Activated CD4-positive, alpha-beta T cell treated with anti-CD3 and anti-CD28 coated beads, Interleukin-2, amount 10 ng/mL, durations not matched to agents 7 days and 5 days (primary cell): Measurements from ENCODE around the gene KCNN3. TPM values are rescaled to one million over a fixed set of nuclear protein-coding genes. Genes with fewer than 3 reads are reported as not detected.

ENCODE experiments used
- CTCF ChIA-PET: fragments of 350-600 bp; sonication (Branson Sonifier 250); formaldehyde crosslinking; loops from one replicate; lab custom pipeline; 2021; ENCODE audit warnings: antibody characterized with exemption; lab: Charles Lee
- POLR2A ChIA-PET: fragments of 350-600 bp; sonication (Branson Sonifier 250); formaldehyde crosslinking; loops from one replicate; lab custom pipeline; 2021; ENCODE audit warnings: antibody characterized with exemption; lab: Charles Lee
- DNase-seq: peaks from one replicate; pipeline ENCODE4 v3.0.0-alpha.2; 2020
- H3K27ac Mint-ChIP-seq: one replicate; pipeline ENCODE4 v1.8.0; 2021; ENCODE audit warnings: mild to moderate bottlenecking, moderate library complexity, mixed read lengths
- H3K27me3 Mint-ChIP-seq: one replicate; pipeline ENCODE4 v1.8.0; 2021; ENCODE audit warnings: mixed read lengths
- H3K36me3 Mint-ChIP-seq: one replicate; pipeline ENCODE4 v1.8.0; 2021; ENCODE audit warnings: low read depth, mixed read lengths
- H3K4me1 Mint-ChIP-seq: one replicate; pipeline ENCODE4 v1.8.0; 2021; ENCODE audit warnings: mixed read lengths
- H3K4me3 Mint-ChIP-seq: one replicate; pipeline ENCODE4 v1.8.0; 2021; ENCODE audit warnings: mild to moderate bottlenecking, moderate library complexity, mixed read lengths
- H3K9me3 Mint-ChIP-seq: one replicate; pipeline ENCODE4 v1.8.0; 2021; ENCODE audit warnings: mixed read lengths
- total RNA-seq, 2 experiments: library from RNA; stranded (reverse); gene quantifications; one replicate each; pipeline ENCODE4 v1.2.3, GENCODE V29; 2021

The KCNN3 gene
- total RNA-seq, 2 experiments from 2014 or later, result 0.17 TPM; not detected in 1

DNA sequence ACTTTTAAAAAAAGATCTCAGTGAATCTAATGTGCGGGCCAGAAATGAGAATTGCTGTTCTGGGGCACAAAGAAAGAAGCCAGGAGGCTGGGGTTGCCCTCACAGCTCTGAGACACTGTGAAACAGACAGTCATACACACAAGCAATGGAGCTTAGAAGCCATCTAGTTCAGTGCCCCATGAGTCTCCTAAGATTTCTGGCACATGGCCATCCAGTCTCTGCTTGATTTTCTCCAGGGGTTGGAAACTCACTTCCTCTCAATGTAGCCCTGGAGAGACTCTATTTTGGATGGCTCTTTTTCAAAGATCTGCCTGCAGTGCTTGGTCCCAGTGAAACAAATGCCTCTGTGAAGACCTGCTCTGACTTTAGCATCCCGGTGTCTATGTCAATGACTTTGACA is 38.6 kb downstream of the KCNN3 start:
- no peak for DNase-seq
- no peak overlapping the region for H3K4me3 Mint-ChIP-seq
- no peaks in the 10 kb centered on the region for H3K27me3 Mint-ChIP-seq
- POLR2A ChIA-PET, result no interaction called here
- no peak overlapping the region for H3K27ac Mint-ChIP-seq
- no peaks in the 10 kb centered on the region for H3K9me3 Mint-ChIP-seq
- no peaks in the 10 kb centered on the region for H3K36me3 Mint-ChIP-seq
- CTCF ChIA-PET, result interaction anchor here (1.3 kb wide), 1 partner anchor 9 kb away, joined by 3 read pairs; no protein-coding TSS in a partner anchor
- H3K4me1 Mint-ChIP-seq, result peaks cover 9% of the 10 kb centered on the region

DNA sequence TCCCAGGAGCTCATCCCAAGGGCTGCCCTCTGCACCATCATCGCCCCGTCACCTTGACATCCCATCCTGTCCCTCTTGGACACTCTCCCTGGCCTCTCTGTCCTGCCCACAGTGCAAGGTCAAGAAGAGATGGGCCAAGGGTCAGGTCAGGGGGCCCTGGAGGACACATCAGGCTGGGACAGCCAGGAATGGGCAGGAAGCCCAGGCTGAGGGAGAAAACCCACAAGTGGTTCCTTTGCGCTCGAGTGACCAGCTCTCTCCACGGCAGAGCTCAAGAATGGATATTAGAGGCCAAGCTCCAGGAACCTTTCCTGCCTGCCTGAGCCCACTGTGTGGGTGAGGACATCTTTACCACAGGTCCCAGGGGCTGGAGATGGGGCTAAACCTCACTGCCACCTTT is 41.0 kb downstream of the KCNN3 start:
- DNase-seq, result no peak
- Mint-ChIP-seq H3K4me1 (peaks cover 9% of the 10 kb centered on the region), H3K9me3 (no peaks in the 10 kb centered on the region), H3K4me3 (no peak overlapping the region), H3K36me3 (no peaks in the 10 kb centered on the region), H3K27ac (no peak overlapping the region), H3K27me3 (no peaks in the 10 kb centered on the region)
- ChIA-PET POLR2A (no interaction called here), CTCF (interaction anchor here (0.6 to 2.3 kb wide), 6 partner anchors 8 to 270 kb away, joined by 3 to 6 read pairs (median 3); no protein-coding TSS in a partner anchor)

DNA sequence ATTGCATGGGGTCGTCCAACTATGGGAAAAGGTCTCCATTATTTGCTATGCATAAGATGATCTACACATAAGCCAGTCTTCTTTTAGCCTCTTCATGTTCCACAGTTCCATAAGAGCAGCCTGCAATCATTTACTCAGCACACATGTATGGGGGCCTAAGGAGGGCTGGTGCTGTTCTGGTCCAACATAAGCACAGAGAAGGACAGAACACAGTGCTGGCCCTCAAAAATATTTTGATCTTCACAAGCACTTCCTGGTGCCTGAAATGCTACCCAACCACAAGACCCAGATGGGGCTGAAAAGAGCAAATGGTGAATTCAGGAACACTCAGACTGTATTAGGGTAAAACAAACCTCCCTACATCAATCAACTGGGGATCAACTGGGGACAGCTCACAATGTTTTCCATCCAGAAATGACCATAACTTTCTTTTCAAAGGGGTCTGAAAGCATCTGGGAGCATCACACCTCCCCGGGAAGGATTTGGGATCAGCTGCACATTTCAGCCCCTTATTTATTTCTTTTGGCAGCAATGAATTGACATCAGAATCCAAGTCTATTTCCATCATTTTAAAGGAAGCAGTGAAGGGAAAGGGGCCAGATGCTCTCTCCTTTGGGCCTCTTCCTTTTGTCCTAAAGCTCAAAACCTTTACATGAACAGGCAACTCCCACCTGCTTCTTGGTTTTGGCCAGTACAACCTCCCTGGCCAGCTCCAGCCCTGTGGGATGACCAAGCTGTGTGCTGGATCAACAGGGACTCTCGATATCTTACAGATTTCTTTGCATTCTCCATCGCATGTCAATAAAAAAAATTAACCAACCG is 45.7 kb downstream of the KCNN3 start:
- Mint-ChIP-seq H3K36me3 (no peaks in the 10 kb centered on the region), H3K9me3 (no peaks in the 10 kb centered on the region), H3K4me1 (no peaks in the 10 kb centered on the region), H3K27me3 (no peaks in the 10 kb centered on the region), H3K4me3 (no peak overlapping the region), H3K27ac (no peak overlapping the region)
- ChIA-PET POLR2A (no interaction called here), CTCF (interaction anchor here (1.1 to 1.3 kb wide), 2 partner anchors 17 to 35 kb away, joined by 3 read pairs; no protein-coding TSS in a partner anchor)
- no peak for DNase-seq

DNA sequence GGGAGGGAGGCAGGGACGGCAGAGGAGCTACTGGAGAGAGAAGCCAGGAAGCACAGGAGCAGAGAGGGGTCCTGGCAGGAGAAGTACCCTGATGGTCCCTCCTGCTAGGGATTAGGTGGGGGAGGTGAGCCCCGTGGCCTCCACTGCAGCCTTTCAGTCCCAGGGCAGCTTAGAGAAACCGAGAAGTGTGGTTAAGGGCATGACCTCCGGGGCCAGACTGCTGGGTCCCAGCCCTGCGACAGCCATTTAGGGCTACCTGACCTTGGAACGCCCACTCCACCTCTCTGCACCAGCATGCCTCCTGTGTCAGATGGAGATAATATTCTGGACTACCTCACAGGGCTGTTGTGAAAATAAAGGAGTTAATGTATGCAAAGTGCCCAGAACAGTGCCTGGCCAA is 47.4 kb downstream of the KCNN3 start:
- Mint-ChIP-seq H3K27me3 (no peaks in the 10 kb centered on the region), H3K4me3 (no peak overlapping the region), H3K4me1 (no peaks in the 10 kb centered on the region), H3K9me3 (no peaks in the 10 kb centered on the region), H3K36me3 (no peaks in the 10 kb centered on the region), H3K27ac (no peak overlapping the region)
- ChIA-PET CTCF (interaction anchor here (1.3 to 1.5 kb wide), 2 partner anchors 9 to 55 kb away, joined by 3 to 4 read pairs; no protein-coding TSS in a partner anchor), POLR2A (no interaction called here)
- DNase-seq, result no peak

DNA sequence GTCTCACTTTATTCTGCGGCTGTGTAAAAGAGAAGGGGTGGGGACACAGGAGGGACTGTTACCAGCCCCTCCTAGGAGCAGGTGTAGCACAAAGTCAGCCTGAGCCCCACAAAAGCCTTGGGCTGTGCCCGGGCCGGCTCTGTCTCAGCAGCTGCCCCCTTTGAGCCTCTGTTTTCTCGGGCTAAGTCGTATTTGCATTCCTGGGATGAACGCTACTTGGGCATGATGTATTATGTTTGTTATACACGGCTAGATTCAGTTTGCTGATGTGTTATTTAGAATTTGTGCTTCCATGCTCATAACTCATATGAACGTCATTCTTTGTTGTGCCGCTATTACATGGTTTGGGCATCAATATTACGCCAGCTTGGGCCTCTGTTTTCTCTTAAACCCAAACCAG is 47.8 kb downstream of the KCNN3 start:
- no peak overlapping the region for H3K27ac Mint-ChIP-seq
- no peak for DNase-seq
- H3K4me3 Mint-ChIP-seq, result no peak overlapping the region
- ChIA-PET CTCF (interaction anchor here (1.3 to 1.5 kb wide), 2 partner anchors 10 to 56 kb away, joined by 3 to 4 read pairs; no protein-coding TSS in a partner anchor), POLR2A (no interaction called here)
- no peaks in the 10 kb centered on the region for H3K4me1 Mint-ChIP-seq
- no peaks in the 10 kb centered on the region for H3K27me3 Mint-ChIP-seq
- H3K9me3 Mint-ChIP-seq, result no peaks in the 10 kb centered on the region
- no peaks in the 10 kb centered on the region for H3K36me3 Mint-ChIP-seq

DNA sequence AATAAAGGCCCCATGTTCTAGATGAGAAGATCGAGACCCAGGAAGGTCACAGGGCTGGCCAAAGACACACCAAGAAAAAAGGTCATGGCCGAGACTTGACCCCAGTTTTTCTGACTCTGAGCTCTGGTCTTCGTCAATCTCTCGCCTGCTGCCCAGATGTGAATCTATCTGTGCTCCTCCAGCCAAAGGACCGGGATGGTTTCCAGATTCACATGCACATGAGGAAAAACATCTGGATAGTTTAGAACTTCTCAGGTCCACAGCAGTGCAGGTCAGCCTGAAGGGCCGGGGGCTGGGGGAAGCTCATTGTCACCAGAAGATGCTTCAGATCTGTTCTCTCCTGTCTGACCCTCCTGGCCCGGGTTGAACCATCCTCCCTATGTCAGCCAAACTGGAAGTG is 49.0 kb downstream of the KCNN3 start:
- Mint-ChIP-seq H3K27ac (no peak overlapping the region), H3K27me3 (peaks cover 2% of the 10 kb centered on the region), H3K36me3 (no peaks in the 10 kb centered on the region), H3K4me3 (no peak overlapping the region), H3K9me3 (no peaks in the 10 kb centered on the region), H3K4me1 (no peaks in the 10 kb centered on the region)
- ChIA-PET CTCF (interaction anchor here (1.0 to 1.4 kb wide), 2 partner anchors 9 to 17 kb away, joined by 3 to 5 read pairs; no protein-coding TSS in a partner anchor), POLR2A (no interaction called here)
- DNase-seq, result no peak

DNA sequence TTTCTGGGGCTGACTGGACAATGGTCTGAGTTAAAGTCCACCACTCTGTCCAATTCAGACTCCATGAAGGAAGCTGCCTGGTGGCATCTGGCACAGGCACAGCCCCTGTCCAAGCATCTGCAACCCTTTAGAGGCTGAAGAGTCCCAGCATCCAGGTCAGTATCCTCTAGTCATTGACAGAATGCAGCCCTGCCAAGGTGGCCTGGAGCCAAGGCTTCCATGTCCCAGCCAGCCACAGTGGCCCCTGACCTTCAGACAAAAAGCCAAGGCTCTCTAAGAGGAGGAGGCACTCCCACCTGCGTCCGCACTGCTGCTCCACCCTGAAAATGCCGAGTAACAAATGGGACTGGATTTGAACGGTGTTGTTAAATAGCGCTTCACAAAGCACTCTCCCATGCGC is 49.4 kb downstream of the KCNN3 start:
- H3K27ac Mint-ChIP-seq, result no peak overlapping the region
- H3K27me3 Mint-ChIP-seq, result peaks cover 2% of the 10 kb centered on the region
- no peak for DNase-seq
- no peaks in the 10 kb centered on the region for H3K4me1 Mint-ChIP-seq
- no peaks in the 10 kb centered on the region for H3K9me3 Mint-ChIP-seq
- CTCF ChIA-PET, result interaction anchor here (1.0 to 1.4 kb wide), 4 partner anchors 9 to 30 kb away, joined by 3 to 6 read pairs (median 4); no protein-coding TSS in a partner anchor
- H3K36me3 Mint-ChIP-seq, result no peaks in the 10 kb centered on the region
- no peak overlapping the region for H3K4me3 Mint-ChIP-seq
- POLR2A ChIA-PET, result no interaction called here

DNA sequence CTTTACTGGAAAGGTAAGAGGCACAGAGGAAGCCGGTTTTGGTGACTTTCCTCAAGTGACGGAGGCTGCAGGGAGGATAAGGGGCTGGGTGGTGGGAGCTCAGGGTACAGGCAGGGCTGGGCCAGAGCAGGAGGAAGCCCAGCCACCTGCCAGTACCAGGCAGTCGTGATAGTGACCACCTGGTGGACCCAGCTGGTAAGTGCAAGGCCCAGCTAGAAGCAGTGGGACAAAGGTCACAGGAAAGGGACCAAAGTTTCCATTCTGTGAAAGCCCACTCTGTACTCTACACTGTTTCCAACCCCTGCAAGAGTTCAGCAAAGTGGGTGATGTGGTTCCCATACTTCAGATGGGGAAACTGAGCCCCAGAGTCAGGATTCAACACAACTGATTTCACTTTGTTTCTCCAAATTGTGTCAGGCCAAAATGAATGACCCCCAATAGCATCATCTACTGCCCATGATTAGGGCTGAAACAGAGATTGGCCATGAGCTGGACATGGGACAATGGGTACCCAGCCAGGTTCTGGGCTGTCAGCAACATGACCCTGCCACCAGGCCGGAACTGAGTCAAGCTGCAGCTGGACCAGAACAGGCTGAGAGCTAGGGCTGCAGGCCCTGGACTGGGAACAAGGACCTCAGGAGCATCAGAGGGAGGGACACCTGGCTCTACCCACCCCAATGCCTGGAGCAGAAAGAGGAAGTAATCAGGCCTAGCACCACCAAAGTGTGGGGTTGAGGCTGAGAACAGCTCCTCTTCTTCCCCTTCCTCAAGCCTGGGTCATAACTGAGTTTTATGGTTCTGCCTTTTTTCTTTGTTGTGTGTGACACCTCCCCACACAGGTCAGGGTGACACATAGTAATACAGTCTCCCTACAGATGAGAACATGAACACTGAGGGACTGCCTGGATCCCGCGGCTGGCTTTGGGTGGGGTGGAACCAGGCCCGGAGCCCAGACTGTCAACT is 50.2 kb downstream of the KCNN3 start:
- no peak overlapping the region for H3K27ac Mint-ChIP-seq
- POLR2A ChIA-PET, result no interaction called here
- CTCF ChIA-PET, result interaction anchor here (0.6 to 2.4 kb wide), 11 partner anchors 9 to 248 kb away, joined by 3 to 11 read pairs (median 3); no protein-coding TSS in a partner anchor

DNA sequence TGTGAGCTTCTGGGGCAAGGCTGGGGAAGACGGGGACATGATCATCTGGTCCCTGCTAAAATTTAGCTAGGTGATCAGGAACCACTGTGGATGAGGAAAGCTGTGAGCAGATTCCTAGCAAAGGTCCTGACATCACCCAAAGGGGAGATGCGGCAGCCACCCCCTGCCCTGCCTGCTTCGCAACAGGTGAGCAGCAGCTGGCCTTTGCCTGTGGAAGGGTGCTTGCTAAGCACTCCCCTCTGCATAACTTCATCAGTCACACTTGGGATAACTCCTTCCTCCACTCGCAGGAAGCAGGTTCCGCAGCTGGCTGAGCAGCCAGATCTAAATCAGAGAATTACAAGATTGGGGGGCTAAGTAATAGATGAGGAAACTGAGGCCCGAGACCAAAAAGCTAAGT is 51.2 kb downstream of the KCNN3 start:
- no peaks in the 10 kb centered on the region for H3K36me3 Mint-ChIP-seq
- no peaks in the 10 kb centered on the region for H3K9me3 Mint-ChIP-seq
- no peak overlapping the region for H3K27ac Mint-ChIP-seq
- ChIA-PET CTCF (interaction anchor here (0.9 to 2.4 kb wide), 7 partner anchors 10 to 247 kb away, joined by 3 to 11 read pairs (median 3); no protein-coding TSS in a partner anchor), POLR2A (no interaction called here)
- DNase-seq, result no peak
- no peak overlapping the region for H3K4me3 Mint-ChIP-seq
- H3K4me1 Mint-ChIP-seq, result no peaks in the 10 kb centered on the region
- peaks cover 2% of the 10 kb centered on the region for H3K27me3 Mint-ChIP-seq

More for the DNA sequence above, 50.2 kb downstream of the KCNN3 start:
- peaks cover 2% of the 10 kb centered on the region for H3K27me3 Mint-ChIP-seq
- peak; percentile 16 for DNase-seq
- H3K36me3 Mint-ChIP-seq, result no peaks in the 10 kb centered on the region
- no peaks in the 10 kb centered on the region for H3K9me3 Mint-ChIP-seq
- H3K4me3 Mint-ChIP-seq, result no peak overlapping the region
- no peaks in the 10 kb centered on the region for H3K4me1 Mint-ChIP-seq

DNA sequence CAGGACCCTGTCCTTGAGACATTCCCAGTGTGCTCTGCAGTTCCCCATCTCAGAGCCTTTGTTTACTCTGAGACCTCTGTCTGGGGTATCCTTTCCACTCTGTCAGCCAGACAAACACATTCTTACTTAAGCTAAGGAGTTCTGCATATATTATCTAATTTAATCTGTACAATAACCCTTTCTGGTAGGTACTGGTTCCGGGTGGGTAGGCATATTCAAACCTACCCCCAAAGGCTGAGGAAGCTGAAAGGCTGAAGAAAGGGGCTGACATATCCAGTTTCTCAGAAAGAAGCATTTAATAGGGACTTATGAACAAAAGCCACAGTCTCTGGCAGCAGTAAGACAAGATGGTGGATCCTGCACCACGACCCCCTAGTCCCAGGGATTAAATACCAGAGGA is 53.1 kb downstream of the KCNN3 start:
- Mint-ChIP-seq H3K36me3 (no peaks in the 10 kb centered on the region), H3K9me3 (no peaks in the 10 kb centered on the region), H3K4me3 (no peak overlapping the region), H3K27ac (no peak overlapping the region), H3K27me3 (peaks cover 2% of the 10 kb centered on the region), H3K4me1 (no peaks in the 10 kb centered on the region)
- ChIA-PET CTCF (no interaction called here), POLR2A (no interaction called here)
- DNase-seq, result no peak

DNA sequence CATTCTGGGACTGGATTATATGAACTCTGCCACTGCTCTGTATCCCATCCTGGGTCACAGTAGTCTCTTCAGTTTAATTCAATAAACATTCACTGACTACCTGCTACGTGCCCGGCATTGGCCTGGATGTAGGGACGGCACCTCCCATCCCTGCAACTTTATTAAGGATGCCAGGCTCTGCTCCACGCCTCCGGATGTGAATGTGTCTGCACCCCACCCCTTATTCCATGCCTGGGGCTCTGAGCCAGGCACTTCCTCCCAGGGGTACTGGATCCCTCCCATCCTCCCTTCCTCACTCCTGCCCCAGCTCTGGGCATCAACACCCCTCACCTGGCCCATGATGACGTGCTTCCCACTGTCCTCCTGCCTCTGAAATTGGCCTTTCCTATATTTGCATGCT is 53.7 kb downstream of the KCNN3 start:
- ChIA-PET POLR2A (no interaction called here), CTCF (interaction anchor here (0.6 kb wide), 1 partner anchor 236 kb away, joined by 3 read pairs; no protein-coding TSS in a partner anchor)
- H3K36me3 Mint-ChIP-seq, result no peaks in the 10 kb centered on the region
- no peaks in the 10 kb centered on the region for H3K4me1 Mint-ChIP-seq
- H3K27ac Mint-ChIP-seq, result no peak overlapping the region
- no peak for DNase-seq
- no peaks in the 10 kb centered on the region for H3K9me3 Mint-ChIP-seq
- H3K4me3 Mint-ChIP-seq, result no peak overlapping the region
- H3K27me3 Mint-ChIP-seq, result peaks cover 2% of the 10 kb centered on the region

DNA sequence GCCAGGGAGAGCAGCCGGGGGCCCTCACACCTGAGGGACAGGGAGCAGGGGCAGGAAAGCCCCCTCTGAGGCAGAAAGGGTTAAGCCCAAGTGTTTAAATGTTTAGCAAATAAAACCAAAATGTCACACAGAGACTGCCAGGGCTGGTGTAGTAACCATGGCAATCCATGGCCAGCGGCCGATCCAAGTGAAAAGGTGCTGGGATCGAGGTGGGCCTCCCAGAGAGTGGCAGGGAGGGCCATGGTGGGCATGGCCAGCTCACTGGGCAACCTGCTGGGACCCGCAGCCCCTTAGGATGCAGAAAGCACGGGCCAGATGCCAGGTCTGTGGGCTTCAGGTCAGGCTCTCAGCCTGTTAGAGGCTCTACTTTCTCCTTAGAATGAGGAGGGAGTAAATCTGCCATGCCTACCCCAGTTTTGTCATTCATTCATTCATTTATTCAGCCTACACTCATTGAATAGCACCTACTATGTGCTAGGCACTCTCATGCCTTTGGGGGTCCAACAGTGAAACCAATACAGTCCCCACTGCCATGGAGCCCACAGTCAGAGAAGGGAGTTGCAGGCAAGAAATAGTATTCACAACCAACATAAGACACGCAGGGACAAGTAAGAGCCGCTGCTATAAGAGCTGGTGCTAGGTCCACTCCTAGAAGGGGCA is 56.1 kb downstream of the KCNN3 start:
- no peaks in the 10 kb centered on the region for H3K36me3 Mint-ChIP-seq
- peaks cover 10% of the 10 kb centered on the region for H3K4me1 Mint-ChIP-seq
- no peak for DNase-seq
- peaks cover 2% of the 10 kb centered on the region for H3K27me3 Mint-ChIP-seq
- no peaks in the 10 kb centered on the region for H3K9me3 Mint-ChIP-seq
- CTCF ChIA-PET, result no interaction called here
- POLR2A ChIA-PET, result no interaction called here
- H3K4me3 Mint-ChIP-seq, result no peak overlapping the region
- no peak overlapping the region for H3K27ac Mint-ChIP-seq
